ENCODE measurements around the gene AARS1.

GRCh38 chr16:70251629-70252354 is 37.5 kb downstream of the AARS1 start, which contains the start of gene EXOSC6:
- TF ChIP-seq MTA2 (IDR thresholded peaks at IDR 0.05; ENCODE audit: low read depth) (no peak), E2F8 (IDR thresholded peaks at IDR 0.05; ENCODE audit: low read depth, partially characterized antibody) (no peak), SMAD1 (IDR thresholded peaks at IDR 0.05; ENCODE audit: low read depth, partially characterized antibody) (no peak), SMC3 (IDR thresholded peaks at IDR 0.05; ENCODE audit: borderline replicate concordance, low read length) (no peak; the same call in 1 of the 2 replicates), CREM (IDR thresholded peaks at IDR 0.05; ENCODE audit: low read depth) (peak; percentile 79), CTCF (IDR thresholded peaks at IDR 0.05 in 2 of 3, conservative IDR thresholded peaks at IDR 0.05 in 1 of 3; ENCODE audit: control insufficient read depth in 2 of 3, extremely low read depth in 1 of 3, insufficient read depth in 1 of 3, low read depth in 3 of 3, low read length in 3 of 3) (peak; percentile 94 to 99 (median 95); a peak in 5 of 6 replicates), ATF3 (IDR thresholded peaks at IDR 0.05; ENCODE audit: borderline replicate concordance, extremely low read depth, low read depth, low read length) (no peak)
